Measurements from ENCODE around the gene SOX6.

- TF ChIP-seq CTCF (IDR thresholded peaks at IDR 0.05) (no peak), POLR2A (IDR thresholded peaks at IDR 0.05) (no peak)
Measured at GRCh38 chr11:15977116-15977515, 379.2 kb downstream of the SOX6 start.

Data from uterus (tissue), 2 donors.